ENCODE results near the gene CDX2.

The CDX2 gene

GRCh38 chr13:27928353-27928804, 40.7 kb downstream of the CDX2 start:
- no peak for DNase-seq

GRCh38 chr13:27927444-27928352, 41.4 kb downstream of the CDX2 start:
- DNase-seq, result no peak

GRCh38 chr13:27926644-27927434, 42.3 kb downstream of the CDX2 start:
- DNase-seq, result no peak

GRCh38 chr13:27925220-27925991, 43.7 kb downstream of the CDX2 start:
- DNase-seq, result no peak

GRCh38 chr13:27924529-27925141, 44.5 kb downstream of the CDX2 start:
- no peak for DNase-seq

- no peak for DNase-seq
Observed at GRCh38 chr13:27923794-27924528, 45.2 kb downstream of the CDX2 start.

- DNase-seq, result no peak
Observed at GRCh38 chr13:27922883-27923612, 46.1 kb downstream of the CDX2 start.

- no peak for DNase-seq
Observed at GRCh38 chr13:27921961-27922882, 46.9 kb downstream of the CDX2 start.

GRCh38 chr13:27921421-27921960, 47.6 kb downstream of the CDX2 start:
- DNase-seq, result no peak

GRCh38 chr13:27920677-27921420, 48.3 kb downstream of the CDX2 start:
- no peak for DNase-seq

- DNase-seq, result no peak
Observed at GRCh38 chr13:27919934-27920676, 49.0 kb downstream of the CDX2 start, which contains the start of gene PDX1. TSS of gene PDX1 (plus strand) at chr13:27920000. CDS start at chr13:27920139, 139 bp downstream.

- DNase-seq, result no peak
Observed at GRCh38 chr13:27919659-27919933, 49.5 kb downstream of the CDX2 start.

- DNase-seq, result no peak
Observed at GRCh38 chr13:27918918-27919658, 50.0 kb downstream of the CDX2 start.

- DNase-seq, result no peak
Observed at GRCh38 chr13:27918041-27918917, 50.8 kb downstream of the CDX2 start.

GRCh38 chr13:27917121-27917947, 51.8 kb downstream of the CDX2 start:
- DNase-seq, result no peak
